Neutrophil (primary cell): ENCODE results near the gene DDI2.

Experiments used
- H3K27ac ChIP-seq: fragments of 200-600 bp; sonication (generic); 2 replicates; pipeline ENCODE4 v1.5.1; 2016; ENCODE audit warnings: mild to moderate bottlenecking, moderate library complexity
- H3K27me3 ChIP-seq: fragments of 200-600 bp; sonication (generic); 2 replicates; pipeline ENCODE4 v1.6.0; 2016; ENCODE audit warnings: mild to moderate bottlenecking
- H3K36me3 ChIP-seq: fragments of 200-600 bp; sonication (generic); 2 replicates; pipeline ENCODE4 v1.5.1; 2017
- H3K4me1 ChIP-seq, 2 experiments: fragments of 200-600 bp in 1 of 2; sonication (generic) in 1 of 2; 1 replicate in 1 of 2; 2 replicates in 1 of 2; pipeline versions ENCODE4 v1.5.1 to v1.6.1; 2013 to 2016; ENCODE audit warnings: low read depth in 1 of 2, low read length in 1 of 2, mild to moderate bottlenecking in 1 of 2, moderate library complexity in 1 of 2; ENCODE audit not compliant: control insufficient read depth in 1 of 2, insufficient read depth in 1 of 2
- H3K4me3 ChIP-seq, 2 experiments: fragments of 200-600 bp in 1 of 2; sonication (generic) in 1 of 2; 1 replicate in 1 of 2; 2 replicates in 1 of 2; pipeline ENCODE4 v1.5.1; 2013 to 2016; ENCODE audit warnings: low read depth in 1 of 2, low read length in 1 of 2, mild to moderate bottlenecking in 1 of 2, moderate library complexity in 1 of 2
- H3K9me3 ChIP-seq: fragments of 200-600 bp; sonication (generic); 2 replicates; pipeline ENCODE4 v1.5.1; 2016
- CTCF ChIP-seq: fragments of 200-600 bp; sonication (generic); IDR thresholded peaks from 2 replicates; pipeline ENCODE4 v1.5.1; 2016; ENCODE audit warnings: antibody characterized with exemption

DDI2 gene

GRCh38 chr1:15617173-15618076, at the start of gene DDI2:
Gene DDI2 (plus strand): TSS chr1:15617458. CDS start chr1:15617671, 213 bp downstream.
- no peak for TF ChIP-seq CTCF
- peak within 1 kb of the TSS; percentile 89 for H3K27ac ChIP-seq
- H3K4me3 ChIP-seq = peak within 1 kb of the TSS; percentile 79 to 86
- no peaks in the 10 kb centered on the region for H3K27me3 ChIP-seq
- no peaks in the 10 kb centered on the region for H3K36me3 ChIP-seq
- H3K4me1 ChIP-seq = peaks cover 24% of the 10 kb centered on the region in 2 experiments
- H3K9me3 ChIP-seq = no peaks in the 10 kb centered on the region

- Histone ChIP-seq H3K4me1 (no peaks in the 10 kb centered on the region), H3K36me3 (peaks cover 62% of the 10 kb centered on the region), H3K4me3 (no peak overlapping the region), H3K27ac (no peak overlapping the region), H3K9me3 (no peaks in the 10 kb centered on the region), H3K27me3 (no peaks in the 10 kb centered on the region)
- TF ChIP-seq CTCF = no peak
Measured at GRCh38 chr1:15568387-15569073, 48.7 kb upstream of the DDI2 start.

- Histone ChIP-seq H3K27me3 (no peaks in the 10 kb centered on the region), H3K9me3 (no peaks in the 10 kb centered on the region), H3K36me3 (peaks cover 52% of the 10 kb centered on the region), H3K4me3 (no peak overlapping the region), H3K27ac (no peak overlapping the region), H3K4me1 (no peaks in the 10 kb centered on the region)
- no peak for TF ChIP-seq CTCF
Measured at GRCh38 chr1:15570861-15571260, 46.4 kb upstream of the DDI2 start.

- Histone ChIP-seq H3K36me3 (peaks cover 48% of the 10 kb centered on the region), H3K27me3 (no peaks in the 10 kb centered on the region), H3K4me1 (no peaks in the 10 kb centered on the region), H3K4me3 (no peak overlapping the region), H3K27ac (no peak overlapping the region), H3K9me3 (no peaks in the 10 kb centered on the region)
- TF ChIP-seq CTCF = no peak
Measured at GRCh38 chr1:15571266-15571665, 46.0 kb upstream of the DDI2 start.

GRCh38 chr1:15573477-15573876, 43.8 kb upstream of the DDI2 start:
- Histone ChIP-seq H3K4me3 (no peak overlapping the region), H3K36me3 (peaks cover 26% of the 10 kb centered on the region), H3K4me1 (no peaks in the 10 kb centered on the region), H3K27ac (no peak overlapping the region), H3K9me3 (no peaks in the 10 kb centered on the region), H3K27me3 (no peaks in the 10 kb centered on the region)
- no peak for TF ChIP-seq CTCF
